DMS 273 treated with DMSO at 0.1 percent for 48 hours (cell line): ENCODE measurements around the gene CD79A.

Source experiments
- DNase-seq: peaks from one replicate; lab custom pipeline; 2025; lab: John Stamatoyannopoulos, UW

CD79A gene

DNA sequence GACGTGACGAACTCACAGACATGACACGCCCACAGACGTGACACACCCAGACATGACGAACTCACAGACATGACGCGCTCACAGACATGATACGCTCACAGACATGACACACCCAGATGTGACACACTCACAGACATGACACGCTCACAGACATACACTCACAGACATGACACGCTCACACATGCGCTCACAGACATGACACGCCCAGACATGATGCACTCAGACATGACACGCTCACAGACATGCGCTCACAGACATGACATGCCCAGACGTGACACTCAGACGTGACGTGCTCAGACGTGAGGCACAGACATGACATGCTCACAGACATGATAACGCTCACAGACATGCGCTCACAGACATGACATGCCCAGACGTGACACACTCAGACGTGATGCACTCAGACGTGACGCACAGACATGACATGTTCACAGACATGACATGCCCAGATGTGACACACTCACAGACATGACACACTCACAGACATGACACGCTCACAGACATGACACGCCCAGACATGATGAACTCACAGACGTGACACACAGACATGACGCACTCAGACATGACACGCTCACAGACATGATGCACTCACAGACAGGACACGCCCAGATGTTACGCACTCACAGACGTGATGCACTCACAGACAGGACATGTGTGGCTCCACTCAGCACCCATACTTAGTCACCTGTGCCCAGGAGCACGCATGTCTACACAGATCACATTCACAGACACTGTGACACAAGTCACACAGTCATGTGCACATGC lies 43.1 kb downstream of the CD79A start:
- no peak for DNase-seq

DNA sequence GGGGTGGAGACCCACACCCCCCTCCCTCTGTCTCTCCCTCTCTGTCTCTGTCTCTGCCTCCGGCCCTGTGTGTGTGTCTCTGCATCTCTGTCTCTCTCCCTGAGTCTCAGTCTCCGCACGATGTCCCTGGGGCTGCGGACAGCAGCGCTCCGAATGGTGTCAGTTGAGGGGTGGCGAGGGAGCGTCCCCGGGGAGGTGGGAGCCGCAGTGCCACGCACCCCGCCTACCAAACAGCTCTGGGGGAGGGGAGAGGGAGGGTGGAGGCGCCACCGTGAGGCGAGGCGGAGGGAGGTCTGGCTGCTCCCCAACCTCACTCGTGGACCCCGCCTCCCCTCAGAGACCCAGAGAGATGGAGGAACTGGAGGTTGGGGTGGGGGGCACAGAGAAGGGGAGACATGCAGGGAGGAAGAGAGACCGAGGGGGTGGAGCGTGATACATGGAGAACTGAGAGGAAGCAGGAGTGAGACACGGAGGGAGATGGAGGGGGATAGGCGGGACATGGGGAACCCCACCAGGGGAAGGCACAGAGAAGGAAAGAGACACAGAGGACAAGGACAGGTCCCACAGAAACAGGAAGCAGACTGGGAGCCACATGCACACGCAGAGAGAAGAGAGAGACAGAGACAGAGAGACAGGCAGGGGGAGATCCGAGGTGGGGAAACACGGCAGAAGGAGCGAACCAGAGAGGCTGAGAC lies 44.0 kb downstream of the CD79A start:
- no peak for DNase-seq

DNA sequence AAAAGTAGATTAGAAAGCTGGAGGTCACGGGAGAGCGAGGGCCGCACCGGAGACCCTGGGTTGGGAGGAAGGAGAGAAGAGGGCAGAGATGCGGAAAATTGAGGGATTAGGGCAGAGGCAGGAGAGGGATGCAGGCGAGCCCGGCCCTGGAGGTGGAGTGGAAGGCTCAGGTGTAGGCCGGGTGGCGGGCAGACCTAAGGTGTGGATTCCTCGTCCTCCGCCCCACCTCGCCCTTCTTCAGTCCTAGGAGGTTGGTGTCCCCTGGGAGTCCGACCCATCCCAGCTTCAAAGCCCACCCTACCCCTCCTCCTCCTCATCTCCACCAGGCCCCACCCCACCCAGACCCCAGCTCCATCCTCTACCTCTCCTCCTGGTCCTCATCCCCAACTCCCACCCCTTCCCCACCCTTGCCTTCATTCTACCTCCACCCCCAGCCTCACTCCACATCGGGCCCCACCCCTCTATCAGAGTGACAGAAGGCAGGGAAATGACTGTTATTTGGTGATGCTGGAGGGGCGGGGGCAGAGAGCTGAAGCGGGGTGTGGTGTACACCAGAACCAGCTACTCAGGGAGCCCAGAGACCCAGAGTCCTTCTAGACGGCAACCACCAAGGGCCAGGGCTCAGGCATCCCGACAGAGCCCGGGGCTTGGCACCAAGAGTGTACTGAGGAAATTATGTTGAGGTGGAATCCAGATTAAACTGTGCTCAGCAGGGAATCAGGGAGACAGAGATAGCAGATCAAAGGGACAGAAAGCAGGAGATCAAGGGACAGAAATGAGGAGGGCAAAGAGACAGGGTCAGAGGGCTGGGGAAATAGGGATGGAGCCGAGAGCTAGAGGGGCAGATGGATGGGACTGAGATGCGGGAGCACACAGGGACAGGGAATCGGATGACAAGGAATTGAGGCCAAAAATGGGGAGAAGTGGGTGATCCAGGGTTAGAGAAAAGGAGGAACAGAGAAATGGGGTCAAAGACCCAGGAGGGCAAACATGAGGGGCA lies 44.8 kb downstream of the CD79A start:
- no peak for DNase-seq

DNA sequence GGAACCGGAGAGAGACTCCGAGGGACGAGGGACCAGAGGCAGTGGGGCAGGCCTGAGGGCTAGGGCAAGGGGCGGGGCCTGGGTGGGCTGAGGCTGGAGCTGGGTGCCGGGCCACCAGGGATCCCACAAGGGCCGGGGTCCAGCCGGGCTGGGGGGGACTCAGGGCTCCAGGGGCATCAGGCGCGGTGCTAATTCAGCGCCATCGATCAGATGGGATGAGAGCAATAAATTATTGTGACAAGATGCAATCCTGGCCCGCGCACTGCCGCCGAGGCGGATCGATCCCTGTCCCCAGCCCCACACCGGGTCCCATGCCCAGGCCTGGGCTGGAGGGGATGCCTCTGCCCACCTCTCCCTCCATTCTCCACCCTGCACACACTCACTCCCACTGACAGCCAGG lies 45.5 kb downstream of the CD79A start:
- DNase-seq = no peak

DNA sequence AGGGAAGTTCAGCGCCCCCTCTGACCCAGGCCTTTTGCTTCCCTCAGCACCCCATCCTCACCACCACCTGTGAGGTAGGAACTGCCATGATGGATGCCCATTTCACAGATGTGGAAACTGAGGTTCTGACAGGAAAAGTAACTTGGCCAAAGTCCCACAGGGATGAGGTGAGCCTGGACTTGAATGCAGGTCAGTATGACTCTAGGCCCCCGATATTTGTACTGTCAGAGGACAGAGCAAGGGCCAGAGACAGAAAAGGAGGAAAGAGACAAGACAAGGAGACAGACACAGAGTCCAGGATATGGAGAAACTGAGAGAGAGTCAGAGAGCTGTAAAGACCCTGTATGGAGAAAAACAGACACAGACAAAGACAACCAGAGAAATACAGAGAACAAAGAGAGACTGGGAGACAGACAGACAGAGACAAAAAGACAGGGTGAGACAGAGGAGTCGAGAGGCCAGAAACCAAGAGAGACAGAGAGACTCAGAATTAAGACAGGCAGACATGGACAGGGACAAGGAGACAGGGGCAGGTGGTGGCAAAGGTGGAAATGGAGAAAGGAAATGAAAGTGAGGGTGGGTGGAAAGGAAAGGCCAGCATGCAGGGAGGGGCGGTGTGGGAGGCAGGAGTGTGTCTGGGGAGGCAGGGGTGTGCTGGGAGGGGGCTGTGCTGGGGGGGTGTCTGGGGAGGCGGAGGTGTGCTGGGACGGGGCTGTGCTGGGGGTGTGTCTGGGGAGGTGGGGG lies 46.1 kb downstream of the CD79A start:
- DNase-seq = no peak

DNA sequence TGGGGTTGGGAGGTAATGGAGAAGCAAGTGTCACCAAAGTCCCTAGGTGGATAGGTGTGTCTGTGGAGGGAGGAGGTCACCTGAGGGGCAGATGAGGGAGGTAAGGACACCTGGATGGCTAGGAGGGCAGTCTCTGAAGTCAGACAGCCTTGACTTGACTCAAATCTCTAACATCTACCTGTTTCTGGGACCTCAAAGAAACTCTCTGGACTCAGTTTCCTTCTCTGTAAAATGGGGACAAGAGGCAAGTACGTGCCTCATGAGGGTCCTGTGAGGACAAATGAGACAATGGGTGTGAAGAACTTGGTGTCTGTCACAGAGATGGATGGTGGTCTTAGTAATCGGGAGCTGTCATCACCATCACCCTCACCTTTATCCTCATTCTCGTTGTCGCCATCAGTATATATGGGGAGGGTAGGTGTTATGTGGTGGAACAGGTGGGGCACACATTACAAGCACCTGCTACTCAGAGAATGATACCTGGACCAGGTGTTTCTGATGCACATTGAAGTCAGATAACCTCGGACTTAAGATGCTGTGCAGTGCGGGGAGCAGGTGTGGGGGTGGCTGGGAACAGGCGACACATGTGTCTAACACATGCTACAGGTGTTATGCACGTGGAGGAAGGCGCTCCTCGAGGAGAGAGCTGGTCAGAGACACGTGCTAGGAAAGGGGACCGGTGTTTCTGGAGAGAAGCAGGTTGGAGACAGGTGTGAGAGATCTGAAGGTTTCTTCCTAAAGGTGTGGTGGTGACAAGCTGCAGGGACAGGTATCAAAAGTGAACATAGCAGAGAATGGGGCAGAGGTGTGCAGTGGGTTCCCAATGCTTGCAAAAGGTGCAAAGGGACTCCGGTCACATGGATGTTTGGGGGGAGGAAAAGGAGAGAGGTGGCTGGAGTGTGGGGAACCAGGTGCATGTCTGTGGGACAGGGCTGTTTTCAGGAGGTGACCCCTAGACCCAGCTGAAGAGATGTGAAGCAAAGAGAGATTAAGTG lies 47.4 kb downstream of the CD79A start:
- DNase-seq = no peak

DNA sequence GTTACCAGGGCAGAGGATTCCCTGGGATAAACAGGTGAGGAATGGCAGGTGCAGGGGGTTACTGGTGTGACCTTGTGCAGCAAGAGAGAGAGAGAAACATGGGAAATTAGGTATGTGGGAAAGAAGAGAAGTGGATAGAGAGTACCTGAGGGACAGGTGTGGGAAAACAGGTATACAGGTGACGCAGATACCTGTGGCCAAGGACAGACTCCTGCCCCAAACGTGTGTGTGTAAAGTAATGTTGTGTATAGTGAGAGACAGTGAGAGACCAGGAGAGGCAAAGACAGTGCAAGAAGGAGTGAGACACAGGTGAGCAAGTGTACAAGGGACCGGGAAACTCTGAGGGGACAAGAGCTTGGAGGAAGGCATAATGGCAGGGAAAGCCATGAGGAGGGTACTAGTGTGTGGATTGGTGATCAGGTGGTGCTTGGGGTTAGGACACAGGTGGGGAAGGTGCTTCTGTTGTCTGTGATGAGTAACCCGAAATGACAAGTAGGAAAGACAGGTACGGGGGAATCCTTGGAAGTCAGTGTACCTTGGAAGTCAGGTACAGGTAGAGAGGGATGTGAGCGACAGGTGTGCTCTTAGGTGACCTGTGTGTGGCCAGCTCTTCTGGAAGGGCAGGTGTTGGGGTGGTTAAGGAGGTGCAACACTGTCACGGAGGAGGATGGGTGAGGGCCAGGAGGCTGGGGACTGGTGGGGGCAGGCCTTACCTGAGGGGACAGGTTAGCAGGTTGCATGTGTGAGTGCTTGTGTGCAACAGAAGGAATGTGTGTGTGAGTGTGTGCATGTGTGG lies 48.3 kb downstream of the CD79A start:
- DNase-seq = no peak

DNA sequence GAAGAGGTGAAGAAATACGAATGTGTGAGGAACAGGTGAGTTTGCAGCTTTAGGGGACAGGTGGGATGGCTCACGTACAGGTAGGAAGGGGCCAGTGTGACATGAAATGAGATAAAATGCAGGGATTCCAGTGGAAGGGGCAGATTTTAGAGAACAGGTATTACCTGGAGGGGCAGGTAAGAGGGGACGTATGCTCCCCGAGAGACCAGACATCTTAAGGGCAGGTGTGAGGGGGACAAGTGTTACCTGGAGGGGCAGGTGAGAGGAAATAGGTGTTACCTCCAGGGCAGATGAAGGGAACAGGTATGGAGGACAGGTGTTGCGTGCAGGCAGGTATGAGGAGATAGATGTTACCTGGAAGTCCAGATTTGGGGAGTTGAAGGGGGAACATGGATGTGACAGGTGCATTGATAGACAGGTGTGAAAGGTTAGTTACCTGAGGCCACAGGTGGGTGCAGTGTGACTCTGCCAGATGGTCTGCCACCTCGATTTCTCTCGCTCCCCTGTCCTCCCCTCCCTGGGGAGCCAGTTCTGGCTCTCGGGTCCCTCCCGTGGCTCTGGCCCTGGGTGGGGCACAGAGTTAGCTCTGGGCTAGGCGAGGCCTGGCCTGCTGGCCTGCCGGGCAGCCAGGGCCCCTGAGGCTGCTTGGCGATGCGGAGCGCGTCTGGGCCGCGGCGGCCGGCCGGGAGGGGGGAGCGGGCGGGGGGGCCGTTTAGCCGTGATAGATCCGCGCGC lies 49.1 kb downstream of the CD79A start:
- DNase-seq = no peak

DNA sequence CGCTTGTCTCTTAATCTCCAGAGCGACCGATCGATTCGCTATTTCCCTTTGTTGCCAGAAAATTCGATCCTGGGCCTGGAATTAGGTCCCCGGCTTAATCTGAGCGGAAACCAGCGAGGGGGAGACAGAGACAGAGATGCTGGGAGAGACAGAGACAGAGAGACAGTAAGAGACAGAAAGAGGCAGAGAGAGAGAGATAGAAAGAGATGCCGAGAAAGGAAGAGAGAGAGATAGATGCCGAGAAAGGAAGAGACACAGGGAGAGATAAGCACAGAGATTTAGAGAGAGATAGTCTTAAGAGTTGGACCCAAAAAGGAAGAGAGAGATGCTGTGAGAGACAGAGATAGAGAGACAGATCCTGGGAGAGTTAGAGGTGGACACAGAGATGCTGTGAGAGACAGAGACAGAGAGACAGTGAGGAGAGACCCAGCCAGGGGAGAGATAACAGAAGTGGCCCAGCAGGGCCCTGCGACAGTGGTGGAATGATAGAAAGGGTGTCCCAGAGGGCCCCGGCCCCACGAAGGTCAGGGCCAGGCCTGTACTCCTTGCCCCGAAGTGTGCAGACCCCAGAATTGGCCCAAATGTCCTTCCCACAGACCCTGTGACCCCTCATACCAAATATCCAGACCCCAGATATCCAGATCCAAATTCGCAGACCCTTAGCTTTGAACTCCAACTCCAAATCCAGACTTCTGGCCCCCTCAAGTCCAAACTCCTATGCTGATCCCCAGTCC lies 49.9 kb downstream of the CD79A start:
- no peak for DNase-seq

DNA sequence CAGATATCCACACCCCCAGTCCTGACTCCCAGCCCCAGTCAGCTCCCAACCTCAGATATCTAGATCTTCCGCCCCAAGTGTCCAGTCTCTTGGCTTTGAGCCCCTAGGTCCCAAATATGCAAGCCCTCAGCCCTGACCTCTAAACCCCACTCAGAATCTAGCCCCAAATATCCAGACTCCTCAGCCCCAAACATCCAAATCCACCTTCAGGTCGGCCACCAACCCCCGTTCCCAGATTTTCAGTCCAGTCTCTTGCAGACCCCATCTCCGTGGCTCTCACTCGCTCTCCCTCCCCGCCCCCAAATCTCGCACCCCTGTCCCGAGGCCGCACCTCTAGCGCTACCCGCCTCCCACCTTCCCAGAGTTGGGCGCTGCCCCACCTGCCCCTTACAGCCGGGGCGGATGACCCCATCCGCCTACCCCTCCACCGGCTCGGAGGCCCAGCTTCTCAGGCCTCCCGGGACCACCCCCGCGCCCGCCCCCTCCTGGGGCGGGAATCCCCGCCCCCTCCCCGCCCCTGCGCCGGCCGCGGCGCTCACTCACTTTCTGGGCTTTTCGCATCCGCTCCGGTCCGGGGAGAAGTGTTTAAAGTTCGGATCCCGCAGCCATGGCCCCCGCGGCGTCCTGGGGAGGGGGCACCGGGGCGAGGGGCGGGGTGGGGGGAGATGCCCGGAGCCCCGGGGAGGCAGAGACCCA lies 50.6 kb downstream of the CD79A start:
- DNase-seq = no peak

DNA sequence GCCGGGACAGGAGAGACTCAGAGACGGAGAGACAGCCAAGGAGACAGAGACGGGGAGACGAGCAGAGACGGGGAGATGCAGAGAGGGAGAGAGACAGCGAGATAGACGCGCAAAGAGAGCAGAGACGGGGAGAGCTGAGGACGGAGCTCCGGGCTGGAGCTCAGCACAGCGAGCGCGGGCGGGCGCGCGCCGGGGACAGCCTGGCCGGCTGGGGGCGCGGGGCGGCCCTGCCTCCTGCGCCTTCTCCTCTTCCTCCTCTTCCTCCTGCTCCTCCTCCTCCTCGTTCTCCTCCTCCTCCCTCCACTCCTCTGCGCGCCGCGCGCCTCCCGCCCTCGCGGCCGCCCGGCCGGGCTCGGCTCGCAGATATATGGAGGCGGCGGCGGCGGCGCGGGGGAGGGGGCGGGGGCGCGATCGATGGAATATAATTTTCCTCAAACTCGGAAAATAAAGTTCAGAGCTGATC lies 51.2 kb downstream of the CD79A start, which contains the start of gene ERFL:
TSS of gene ERFL (minus strand) at position 229 of the 463 bp plus-strand sequence. CDS start 15,530 bp downstream, outside the sequence.
- DNase-seq = no peak

DNA sequence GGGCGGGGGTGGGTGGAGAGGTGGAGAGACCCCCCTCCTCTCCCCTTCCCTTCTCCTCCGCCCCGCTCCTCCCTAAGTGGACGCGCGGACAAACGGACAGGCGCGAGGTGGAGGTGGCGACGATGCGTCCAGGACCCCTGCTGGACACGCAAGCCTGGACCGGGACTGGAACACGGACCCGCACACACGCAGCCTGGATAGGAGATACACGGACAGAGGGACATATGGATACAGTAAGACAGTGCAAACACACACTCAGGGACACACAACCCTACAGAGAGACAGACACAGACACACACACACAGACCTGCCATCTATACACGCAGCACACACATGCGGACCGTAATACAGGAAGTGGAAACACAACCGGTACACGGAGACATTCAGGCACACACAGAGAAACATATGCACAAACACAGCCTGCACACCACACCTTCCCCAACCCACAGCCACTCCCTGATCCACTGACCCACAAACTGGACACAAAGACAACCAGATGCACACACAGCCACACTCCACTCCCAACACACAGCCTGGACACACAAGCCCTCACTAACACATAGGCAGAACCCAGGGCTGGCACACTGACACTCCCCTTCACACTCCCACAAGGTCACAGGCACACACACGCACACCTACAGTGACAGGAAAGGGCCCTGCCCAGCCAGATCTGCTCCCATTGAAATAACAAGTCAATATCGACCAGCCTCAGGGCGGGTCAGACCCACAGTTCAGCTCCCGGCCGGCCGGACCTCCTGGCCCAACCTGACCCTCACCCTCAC lies 51.9 kb downstream of the CD79A start:
- no peak for DNase-seq

DNA sequence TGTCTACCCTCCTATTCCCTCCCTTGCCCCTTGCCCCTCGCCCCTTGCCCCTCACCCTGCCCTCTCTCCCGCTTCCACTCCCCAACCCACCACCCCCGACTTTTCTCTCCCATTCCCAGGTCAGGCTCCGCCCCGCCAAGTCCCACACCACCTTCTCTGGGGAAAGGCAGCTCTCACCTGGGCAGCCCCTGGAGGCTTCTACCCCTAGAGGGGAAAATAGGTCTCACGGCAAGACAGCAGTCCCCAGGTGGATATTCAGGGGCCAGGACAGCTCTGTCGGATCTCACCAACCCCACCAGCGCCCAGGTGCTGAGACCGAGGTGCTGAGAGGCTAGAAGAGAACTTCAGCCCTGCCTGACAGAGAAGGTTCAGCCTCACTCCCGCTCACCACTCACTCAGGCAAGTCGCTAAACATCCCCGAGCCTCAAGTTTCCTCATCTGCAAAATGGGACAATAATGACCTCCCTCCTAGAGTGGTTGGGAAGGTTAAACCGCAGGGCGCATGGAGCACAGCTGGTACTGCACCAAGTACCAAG lies 52.5 kb downstream of the CD79A start:
- no peak for DNase-seq

DNA sequence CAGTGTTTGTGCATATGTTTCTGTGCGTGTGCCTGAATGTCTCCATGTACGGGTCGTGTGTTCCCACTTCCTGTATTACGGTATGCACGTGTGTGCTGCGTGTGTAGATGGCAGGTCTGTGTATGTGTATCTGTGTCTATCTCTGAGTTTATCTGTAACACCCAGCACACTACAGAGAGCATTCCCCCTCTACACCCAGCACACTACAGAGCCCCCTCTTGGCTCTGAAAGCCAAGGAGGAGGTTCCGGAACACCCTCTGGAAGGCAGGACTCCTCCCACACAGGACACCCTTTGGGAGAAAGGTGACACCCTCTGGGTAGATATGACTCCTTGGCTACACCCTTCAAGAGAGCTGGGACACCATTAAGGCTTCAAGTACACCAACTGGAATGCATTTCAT lies 53.2 kb downstream of the CD79A start:
- DNase-seq = no peak
